ENCODE data around the gene ZNF598. TPM values are rescaled to one million over a fixed set of nuclear protein-coding genes. Genes with fewer than 3 reads are reported as not detected.
A peak's percentile ranks its signal among the peaks of the same experiment; 100 is the strongest.

The ZNF598 gene
- total and polyA plus RNA-seq, 10 of the 15 experiments (the other 5 are each of a cell fraction or from before 2014, with no cell fraction given) = 0.08 to 74.0 (median 14.4) TPM

DNA sequence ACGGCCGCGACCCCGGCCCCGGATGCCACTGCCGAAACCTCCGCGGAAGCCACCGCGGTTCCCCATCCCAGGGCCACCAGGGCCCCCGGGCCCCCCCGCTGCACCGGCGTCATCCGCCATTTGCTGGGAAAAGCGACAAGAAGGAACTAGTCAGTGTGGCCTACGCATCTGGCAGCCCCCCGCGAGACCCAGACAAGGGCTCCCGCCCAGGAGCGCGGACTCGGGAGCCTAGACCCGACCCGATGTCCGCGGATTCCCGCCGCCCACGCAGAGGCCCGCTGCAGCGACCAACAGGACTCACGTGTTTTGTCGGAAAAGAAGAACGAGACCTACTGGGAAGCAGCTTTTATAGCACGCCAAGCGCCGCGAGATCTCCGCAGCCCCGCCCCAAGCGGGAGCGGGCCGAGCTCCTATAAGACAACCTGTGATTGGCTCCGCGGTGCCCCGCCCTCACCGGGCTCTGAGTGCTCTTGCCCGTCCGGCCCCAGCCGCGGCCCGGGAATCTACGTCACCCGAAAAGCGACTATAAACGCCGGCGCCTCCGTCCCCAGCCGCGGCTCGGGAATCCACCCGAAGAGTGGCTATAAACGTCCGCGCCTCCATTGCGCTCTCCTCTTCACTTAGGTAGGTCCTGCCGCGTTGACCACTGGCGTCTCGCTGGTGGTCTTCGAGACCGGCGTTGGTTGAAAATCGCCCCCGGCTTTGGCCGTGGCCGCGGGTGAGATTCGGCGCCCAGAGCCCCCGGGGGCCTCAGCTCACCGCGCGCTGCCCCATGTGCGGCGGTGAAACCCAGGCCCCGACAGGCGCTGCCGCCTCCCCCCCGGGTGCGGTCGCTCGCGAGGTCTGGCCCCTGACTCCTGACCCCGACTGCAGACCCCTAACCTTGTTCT lies 44.9 kb downstream of the ZNF598 start, which contains the start of gene RPS2 (continued):
- TF ChIP-seq TAF1 (IDR thresholded peaks at IDR 0.05; ENCODE audit: borderline replicate concordance, low read depth, low read length) = peak; percentile 100
- TF ChIP-seq, protein P1, sequence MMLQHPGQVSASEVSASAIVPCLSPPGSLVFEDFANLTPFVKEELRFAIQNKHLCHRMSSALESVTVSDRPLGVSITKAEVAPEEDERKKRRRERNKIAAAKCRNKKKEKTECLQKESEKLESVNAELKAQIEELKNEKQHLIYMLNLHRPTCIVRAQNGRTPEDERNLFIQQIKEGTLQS (IDR thresholded peaks at IDR 0.05; ENCODE audit: borderline replicate concordance, extremely low read depth, low read depth, low read length) = peak; percentile 39; the same call in 1 of the 2 replicates
- 0 out of 2 replicates have a peak, but pooled peaks have one; percentile 8 for TF ChIP-seq EED (IDR thresholded peaks at IDR 0.05; ENCODE audit: low read depth)
- TF ChIP-seq TBL1XR1 (IDR thresholded peaks at IDR 0.05; ENCODE audit: low read depth, low read length) = no peak
- peak; percentile 99 for TF ChIP-seq CHD2 (IDR thresholded peaks at IDR 0.05; ENCODE audit: borderline replicate concordance, low read depth, low read length)
- peak; percentile 88; the same call in 1 of the 2 replicates for TF ChIP-seq RBBP5 (conservative IDR thresholded peaks at IDR 0.05)
- TF ChIP-seq, protein P2, sequence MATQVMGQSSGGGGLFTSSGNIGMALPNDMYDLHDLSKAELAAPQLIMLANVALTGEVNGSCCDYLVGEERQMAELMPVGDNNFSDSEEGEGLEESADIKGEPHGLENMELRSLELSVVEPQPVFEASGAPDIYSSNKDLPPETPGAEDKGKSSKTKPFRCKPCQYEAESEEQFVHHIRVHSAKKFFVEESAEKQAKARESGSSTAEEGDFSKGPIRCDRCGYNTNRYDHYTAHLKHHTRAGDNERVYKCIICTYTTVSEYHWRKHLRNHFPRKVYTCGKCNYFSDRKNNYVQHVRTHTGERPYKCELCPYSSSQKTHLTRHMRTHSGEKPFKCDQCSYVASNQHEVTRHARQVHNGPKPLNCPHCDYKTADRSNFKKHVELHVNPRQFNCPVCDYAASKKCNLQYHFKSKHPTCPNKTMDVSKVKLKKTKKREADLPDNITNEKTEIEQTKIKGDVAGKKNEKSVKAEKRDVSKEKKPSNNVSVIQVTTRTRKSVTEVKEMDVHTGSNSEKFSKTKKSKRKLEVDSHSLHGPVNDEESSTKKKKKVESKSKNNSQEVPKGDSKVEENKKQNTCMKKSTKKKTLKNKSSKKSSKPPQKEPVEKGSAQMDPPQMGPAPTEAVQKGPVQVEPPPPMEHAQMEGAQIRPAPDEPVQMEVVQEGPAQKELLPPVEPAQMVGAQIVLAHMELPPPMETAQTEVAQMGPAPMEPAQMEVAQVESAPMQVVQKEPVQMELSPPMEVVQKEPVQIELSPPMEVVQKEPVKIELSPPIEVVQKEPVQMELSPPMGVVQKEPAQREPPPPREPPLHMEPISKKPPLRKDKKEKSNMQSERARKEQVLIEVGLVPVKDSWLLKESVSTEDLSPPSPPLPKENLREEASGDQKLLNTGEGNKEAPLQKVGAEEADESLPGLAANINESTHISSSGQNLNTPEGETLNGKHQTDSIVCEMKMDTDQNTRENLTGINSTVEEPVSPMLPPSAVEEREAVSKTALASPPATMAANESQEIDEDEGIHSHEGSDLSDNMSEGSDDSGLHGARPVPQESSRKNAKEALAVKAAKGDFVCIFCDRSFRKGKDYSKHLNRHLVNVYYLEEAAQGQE (IDR thresholded peaks at IDR 0.05; ENCODE audit: low read depth, low read length) = peak; percentile 63
- TF ChIP-seq SMARCA5 (IDR thresholded peaks at IDR 0.05) = peak; percentile 70
- TF ChIP-seq ZBED1 (IDR thresholded peaks at IDR 0.05; ENCODE audit: borderline replicate concordance) = 0 out of 2 replicates have a peak, but pooled peaks have one; percentile 68
- TF ChIP-seq, protein P3, sequence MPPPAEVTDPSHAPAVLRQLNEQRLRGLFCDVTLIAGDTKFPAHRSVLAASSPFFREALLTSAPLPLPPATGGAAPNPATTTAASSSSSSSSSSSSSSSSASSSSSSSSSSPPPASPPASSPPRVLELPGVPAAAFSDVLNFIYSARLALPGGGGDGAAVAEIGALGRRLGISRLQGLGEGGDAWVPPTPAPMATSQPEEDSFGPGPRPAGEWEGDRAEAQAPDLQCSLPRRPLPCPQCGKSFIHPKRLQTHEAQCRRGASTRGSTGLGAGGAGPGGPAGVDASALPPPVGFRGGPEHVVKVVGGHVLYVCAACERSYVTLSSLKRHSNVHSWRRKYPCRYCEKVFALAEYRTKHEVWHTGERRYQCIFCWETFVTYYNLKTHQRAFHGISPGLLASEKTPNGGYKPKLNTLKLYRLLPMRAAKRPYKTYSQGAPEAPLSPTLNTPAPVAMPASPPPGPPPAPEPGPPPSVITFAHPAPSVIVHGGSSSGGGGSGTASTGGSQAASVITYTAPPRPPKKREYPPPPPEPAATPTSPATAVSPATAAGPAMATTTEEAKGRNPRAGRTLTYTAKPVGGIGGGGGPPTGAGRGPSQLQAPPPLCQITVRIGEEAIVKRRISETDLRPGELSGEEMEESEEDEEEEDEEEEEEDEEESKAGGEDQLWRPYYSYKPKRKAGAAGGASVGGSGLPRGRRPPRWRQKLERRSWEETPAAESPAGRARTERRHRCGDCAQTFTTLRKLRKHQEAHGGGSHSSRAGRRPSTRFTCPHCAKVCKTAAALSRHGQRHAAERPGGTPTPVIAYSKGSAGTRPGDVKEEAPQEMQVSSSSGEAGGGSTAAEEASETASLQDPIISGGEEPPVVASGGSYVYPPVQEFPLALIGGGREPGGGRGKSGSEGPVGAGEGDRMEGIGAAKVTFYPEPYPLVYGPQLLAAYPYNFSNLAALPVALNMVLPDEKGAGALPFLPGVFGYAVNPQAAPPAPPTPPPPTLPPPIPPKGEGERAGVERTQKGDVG (CRISPR knock-in tag; IDR thresholded peaks at IDR 0.05) = no peak
- no peak; the same call in 1 of the 2 replicates for TF ChIP-seq MTA3 (IDR thresholded peaks at IDR 0.05; ENCODE audit: borderline replicate concordance, low read length)
- TF ChIP-seq, protein P4, sequence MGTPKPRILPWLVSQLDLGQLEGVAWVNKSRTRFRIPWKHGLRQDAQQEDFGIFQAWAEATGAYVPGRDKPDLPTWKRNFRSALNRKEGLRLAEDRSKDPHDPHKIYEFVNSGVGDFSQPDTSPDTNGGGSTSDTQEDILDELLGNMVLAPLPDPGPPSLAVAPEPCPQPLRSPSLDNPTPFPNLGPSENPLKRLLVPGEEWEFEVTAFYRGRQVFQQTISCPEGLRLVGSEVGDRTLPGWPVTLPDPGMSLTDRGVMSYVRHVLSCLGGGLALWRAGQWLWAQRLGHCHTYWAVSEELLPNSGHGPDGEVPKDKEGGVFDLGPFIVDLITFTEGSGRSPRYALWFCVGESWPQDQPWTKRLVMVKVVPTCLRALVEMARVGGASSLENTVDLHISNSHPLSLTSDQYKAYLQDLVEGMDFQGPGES (IDR thresholded peaks at IDR 0.05) = peak; percentile 68
- peak; percentile 70; the same call in 1 of the 2 replicates for TF ChIP-seq CBX5 (IDR thresholded peaks at IDR 0.05; ENCODE audit: low read depth)
- TF ChIP-seq NFYB (IDR thresholded peaks at IDR 0.05; ENCODE audit: insufficient read depth, low read depth, low read length) = peak; percentile 86
- no peak for TF ChIP-seq CHD1 (IDR thresholded peaks at IDR 0.05; ENCODE audit: low read depth, low read length)
- TF ChIP-seq SIX5 (IDR thresholded peaks at IDR 0.05; ENCODE audit: low read depth, low read length, severe bottlenecking) = peak; percentile 26
